Gastroesophageal sphincter (tissue), 3 donors: Measurements from ENCODE around the gene ACVR2B.

ENCODE experiments used
- POLR2A ChIP-seq, 2 donors: fragments of 450-650 bp; IDR thresholded peaks; one replicate each; pipeline ENCODE4 v1.6.1; 2017; ENCODE audit warnings: antibody characterized with exemption in 2 of 2, mild to moderate bottlenecking in 2 of 2, moderate library complexity in 1 of 2
- TF ChIP-seq, protein P1 (sequence below), 4 experiments: fragments of 200-600 bp in 2 of 4; fragments of 450-650 bp in 2 of 4; sonication (generic) in 1 of 4; IDR thresholded peaks; one replicate each; pipeline ENCODE4 v1.5.1; 2017 to 2019; ENCODE audit warnings: antibody characterized with exemption in 4 of 4, mild to moderate bottlenecking in 2 of 4, moderate library complexity in 2 of 4

DNA sequence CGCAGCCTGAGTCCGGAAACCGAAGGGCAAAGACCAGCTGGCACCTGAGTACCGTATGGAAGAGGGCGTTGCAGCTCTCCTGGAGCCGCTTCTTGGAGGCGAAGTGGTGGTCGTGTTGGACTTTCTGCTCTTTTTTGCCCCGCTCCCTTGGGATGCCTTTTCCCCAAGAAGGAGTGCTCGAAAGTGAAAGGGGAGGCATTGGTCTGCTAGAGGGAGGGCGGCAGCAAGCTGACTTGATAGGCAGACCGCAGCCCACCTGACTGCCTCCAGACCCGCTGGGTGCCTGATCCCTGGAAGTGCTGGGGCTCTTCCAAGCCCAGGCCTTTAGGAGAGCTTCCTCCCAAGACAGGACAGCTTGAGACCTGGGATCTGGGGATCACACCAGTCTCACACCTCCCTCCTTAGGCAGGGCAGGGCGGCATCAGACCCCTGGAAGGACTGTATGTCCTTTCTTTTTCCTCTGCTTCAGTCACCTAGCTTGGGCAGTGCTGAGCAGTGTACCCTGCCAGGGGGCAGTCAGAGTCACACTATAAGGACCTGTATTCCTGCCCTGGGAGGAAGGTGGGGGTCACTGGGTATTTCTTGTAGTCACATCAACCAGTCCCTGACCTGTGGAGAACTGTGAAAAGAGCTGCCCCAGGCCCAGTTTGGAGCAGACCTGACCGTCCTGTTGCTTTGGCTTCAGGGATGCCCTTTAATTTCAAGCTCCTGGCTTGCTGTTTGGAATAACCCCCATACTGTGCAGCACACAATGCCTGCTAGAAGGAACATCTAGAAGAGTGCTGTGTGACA, 2.1 kb downstream of the ACVR2B start:
- TF ChIP-seq, protein P1, sequence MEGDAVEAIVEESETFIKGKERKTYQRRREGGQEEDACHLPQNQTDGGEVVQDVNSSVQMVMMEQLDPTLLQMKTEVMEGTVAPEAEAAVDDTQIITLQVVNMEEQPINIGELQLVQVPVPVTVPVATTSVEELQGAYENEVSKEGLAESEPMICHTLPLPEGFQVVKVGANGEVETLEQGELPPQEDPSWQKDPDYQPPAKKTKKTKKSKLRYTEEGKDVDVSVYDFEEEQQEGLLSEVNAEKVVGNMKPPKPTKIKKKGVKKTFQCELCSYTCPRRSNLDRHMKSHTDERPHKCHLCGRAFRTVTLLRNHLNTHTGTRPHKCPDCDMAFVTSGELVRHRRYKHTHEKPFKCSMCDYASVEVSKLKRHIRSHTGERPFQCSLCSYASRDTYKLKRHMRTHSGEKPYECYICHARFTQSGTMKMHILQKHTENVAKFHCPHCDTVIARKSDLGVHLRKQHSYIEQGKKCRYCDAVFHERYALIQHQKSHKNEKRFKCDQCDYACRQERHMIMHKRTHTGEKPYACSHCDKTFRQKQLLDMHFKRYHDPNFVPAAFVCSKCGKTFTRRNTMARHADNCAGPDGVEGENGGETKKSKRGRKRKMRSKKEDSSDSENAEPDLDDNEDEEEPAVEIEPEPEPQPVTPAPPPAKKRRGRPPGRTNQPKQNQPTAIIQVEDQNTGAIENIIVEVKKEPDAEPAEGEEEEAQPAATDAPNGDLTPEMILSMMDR (IDR thresholded peaks at IDR 0.05): no peak
- TF ChIP-seq POLR2A (IDR thresholded peaks at IDR 0.05): no peak
